Neuronal stem cell (in vitro differentiated cells): ENCODE measurements around the gene EFL1.
A peak's percentile ranks its signal among the peaks of the same experiment; 100 is the strongest.
"Not testable (repeated sequence)": the region's sequence is repeated elsewhere in the genome, so short reads cannot be mapped to it uniquely, and the experiment has no call there.

ENCODE experiments used
- DNase-seq: peaks from one replicate; pipeline ENCODE4 v3.0.0-alpha.2; 2013; ENCODE audit warnings: low spot score
- H2AFZ ChIP-seq: one replicate; pipeline ENCODE4 v1.6.1; 2013; ENCODE audit warnings: mild to moderate bottlenecking, low read length, inconsistent platforms
- H2AK5ac ChIP-seq: 2 replicates; pipeline ENCODE4 v1.6.1; 2013; ENCODE audit warnings: low read depth, mild to moderate bottlenecking, inconsistent platforms, low read length, moderate library complexity, mixed read lengths
- H2BK120ac ChIP-seq: 2 replicates; pipeline ENCODE4 v1.6.1; 2013; ENCODE audit warnings: low read depth, mild to moderate bottlenecking, inconsistent platforms, low read length, moderate library complexity, mixed read lengths
- H2BK12ac ChIP-seq: one replicate; pipeline ENCODE4 v1.6.1; 2013; ENCODE audit warnings: low read length, inconsistent platforms
- H2BK15ac ChIP-seq: 2 replicates; pipeline ENCODE4 v1.6.1; 2013; ENCODE audit warnings: mild to moderate bottlenecking, low read length, inconsistent platforms, mixed read lengths
- H2BK5ac ChIP-seq: one replicate; pipeline ENCODE4 v1.6.1; 2013; ENCODE audit warnings: inconsistent platforms, mild to moderate bottlenecking, low read length, moderate library complexity
- H3K14ac ChIP-seq: one replicate; pipeline ENCODE4 v1.6.1; 2013; ENCODE audit warnings: low read length, inconsistent platforms
- H3K18ac ChIP-seq: 2 replicates; pipeline ENCODE4 v1.6.1; 2013; ENCODE audit warnings: low read length, inconsistent platforms
- H3K23ac ChIP-seq: 2 replicates; pipeline ENCODE4 v1.6.1; 2013; ENCODE audit warnings: low read depth, mild to moderate bottlenecking, mixed read lengths, low read length, inconsistent platforms; ENCODE audit not compliant: poor library complexity
- H3K27ac ChIP-seq: replicated peaks from 3 replicates; pipeline ENCODE4 v1.5.1; 2013; ENCODE audit warnings: low read length, inconsistent platforms
- H3K27me3 ChIP-seq, 3 experiments: 2 replicates each; pipeline ENCODE4 v1.6.1; 2013; ENCODE audit warnings: low read length in 3 of 3, mild to moderate bottlenecking in 2 of 3, inconsistent platforms in 1 of 3, low read depth in 1 of 3, mixed read lengths in 1 of 3, moderate library complexity in 1 of 3; ENCODE audit not compliant: control insufficient read depth in 3 of 3, insufficient read depth in 3 of 3
- H3K36me3 ChIP-seq, 2 donors: replicated peaks in 1 of 2; 2 replicates each; pipeline ENCODE4 v1.6.1; 2013; ENCODE audit warnings: low read length in 2 of 2; ENCODE audit not compliant: control insufficient read depth in 2 of 2, insufficient read depth in 2 of 2
- H3K4ac ChIP-seq: 2 replicates; pipeline ENCODE4 v1.6.1; 2013; ENCODE audit warnings: inconsistent platforms, mild to moderate bottlenecking, low read length, moderate library complexity
- H3K4me1 ChIP-seq, 2 donors: 1 replicate in 1 of 2; 2 replicates in 1 of 2; pipeline ENCODE4 v1.6.1; 2013; ENCODE audit warnings: low read length in 2 of 2, low read depth in 1 of 2; ENCODE audit not compliant: control insufficient read depth in 2 of 2, insufficient read depth in 1 of 2
- H3K4me2 ChIP-seq: one replicate; pipeline ENCODE4 v1.6.1; 2013; ENCODE audit warnings: mild to moderate bottlenecking, low read length, inconsistent platforms; ENCODE audit not compliant: insufficient read depth, poor library complexity, severe bottlenecking
- H3K4me3 ChIP-seq, 2 donors: 2 replicates each; pipeline ENCODE4 v1.5.1; 2013; ENCODE audit warnings: low read length in 2 of 2, mild to moderate bottlenecking in 2 of 2, inconsistent platforms in 1 of 2, moderate library complexity in 1 of 2
- H3K79me1 ChIP-seq: one replicate; pipeline ENCODE4 v1.6.1; 2013; ENCODE audit warnings: low read depth, mild to moderate bottlenecking, inconsistent platforms, low read length, moderate library complexity
- H3K9ac ChIP-seq: one replicate; pipeline ENCODE4 v1.6.1; 2013; ENCODE audit warnings: mild to moderate bottlenecking, low read depth, low read length, inconsistent platforms; ENCODE audit not compliant: poor library complexity
- H3K9me3 ChIP-seq, 2 donors: replicated peaks in 1 of 2; 2 replicates each; pipeline versions ENCODE3 to v1.6.1; 2013; ENCODE audit warnings: low read length in 2 of 2, mild to moderate bottlenecking in 2 of 2, inconsistent platforms in 1 of 2, low read depth in 1 of 2, mixed read lengths in 1 of 2, moderate library complexity in 1 of 2; ENCODE audit not compliant: control insufficient read depth in 2 of 2, insufficient read depth in 1 of 2
- H4K8ac ChIP-seq: one replicate; pipeline ENCODE4 v1.6.1; 2013; ENCODE audit warnings: low read depth, mild to moderate bottlenecking, inconsistent platforms, low read length, moderate library complexity
- H4K91ac ChIP-seq: one replicate; pipeline ENCODE4 v1.6.1; 2013; ENCODE audit warnings: low read length, low read depth, mild to moderate bottlenecking, inconsistent platforms; ENCODE audit not compliant: poor library complexity
- WGBS, 2 donors: extraction: QIAGEN DNeasy Blood & Tissue Kit; methylation state at CpG; one replicate each; pipeline ENCODE4 v1.1.7; 2013; ENCODE audit warnings: missing lambda C conversion rate in 2 of 2, mixed read lengths in 1 of 2; ENCODE audit not compliant: insufficient read length in 2 of 2, insufficient replicate concordance in 1 of 2; ENCODE audit errors: extremely low coverage in 2 of 2; 5-methylcytosine and 5-hydroxymethylcytosine counted together

The EFL1 gene

GRCh38 chr15:82301296-82302016 is 38.9 kb upstream of the EFL1 start:
- H3K27me3 ChIP-seq = peaks cover 0 to 23% (median 0%) of the 10 kb centered on the region in 3 experiments
- no peak overlapping the region for H2BK15ac ChIP-seq
- no peak overlapping the region for H3K9ac ChIP-seq
- H3K23ac ChIP-seq = no peak overlapping the region
- H3K9me3 ChIP-seq = no peaks in the 10 kb centered on the region
- DNase-seq = no peak
- H3K4me2 ChIP-seq = no peak overlapping the region
- no peak overlapping the region for H2BK12ac ChIP-seq
- H2AK5ac ChIP-seq = peak overlapping the region; percentile 4
- no peak overlapping the region for H2AFZ ChIP-seq
- no peak overlapping the region for H4K8ac ChIP-seq
- H3K4me1 ChIP-seq = no peaks in the 10 kb centered on the region
- H2BK5ac ChIP-seq = no peak overlapping the region
- H3K18ac ChIP-seq = no peak overlapping the region
- no CpG with 5 or more reads among the region's 3 CpGs for WGBS, 2 donors
- H3K36me3 ChIP-seq = no peaks in the 10 kb centered on the region
- no peak overlapping the region for H2BK120ac ChIP-seq
- H3K27ac ChIP-seq = no peak overlapping the region
- H3K4me3 ChIP-seq = no peak overlapping the region
- H3K79me1 ChIP-seq = peaks cover 2% of the 10 kb centered on the region
- H3K4ac ChIP-seq = no peak overlapping the region
- no peak overlapping the region for H4K91ac ChIP-seq
- H3K14ac ChIP-seq = no peak overlapping the region

GRCh38 chr15:82300883-82301282 is 38.3 kb upstream of the EFL1 start:
- H2BK5ac ChIP-seq = no peak overlapping the region
- H4K8ac ChIP-seq = no peak overlapping the region
- H2BK120ac ChIP-seq = no peak overlapping the region
- no peaks in the 10 kb centered on the region for H3K9me3 ChIP-seq
- no peak overlapping the region for H4K91ac ChIP-seq
- H3K4me1 ChIP-seq = no peaks in the 10 kb centered on the region
- H2BK15ac ChIP-seq = no peak overlapping the region
- H3K36me3 ChIP-seq = no peaks in the 10 kb centered on the region
- H3K14ac ChIP-seq = no peak overlapping the region
- H3K18ac ChIP-seq = no peak overlapping the region
- H3K23ac ChIP-seq = no peak overlapping the region
- H2BK12ac ChIP-seq = no peak overlapping the region
- no peak overlapping the region for H2AFZ ChIP-seq
- H3K79me1 ChIP-seq = peaks cover 2% of the 10 kb centered on the region
- no peak overlapping the region for H3K4me3 ChIP-seq
- no peak for DNase-seq
- H2AK5ac ChIP-seq = peak overlapping the region; percentile 4
- H3K4ac ChIP-seq = no peak overlapping the region
- H3K27me3 ChIP-seq = peaks cover 0 to 23% (median 0%) of the 10 kb centered on the region in 3 experiments
- no peak overlapping the region for H3K9ac ChIP-seq
- H3K4me2 ChIP-seq = no peak overlapping the region
- no CpG with 5 or more reads among the region's 7 CpGs for WGBS, 2 donors
- H3K27ac ChIP-seq = no peak overlapping the region

GRCh38 chr15:82300326-82300725 is 37.8 kb upstream of the EFL1 start:
- not testable (repeated sequence) for H3K27ac ChIP-seq, H3K4me1 ChIP-seq, H3K23ac ChIP-seq, H3K4me2 ChIP-seq, H2BK15ac ChIP-seq, H4K8ac ChIP-seq, H2BK5ac ChIP-seq, H3K4me3 ChIP-seq, H3K36me3 ChIP-seq, DNase-seq, H3K18ac ChIP-seq, H3K14ac ChIP-seq, H3K9me3 ChIP-seq, H3K79me1 ChIP-seq, H3K4ac ChIP-seq, H3K9ac ChIP-seq, H2BK12ac ChIP-seq, H4K91ac ChIP-seq, H2BK120ac ChIP-seq, H2AK5ac ChIP-seq
- Histone ChIP-seq H2AFZ (peak overlapping the region; percentile 11), H3K27me3 (peaks cover 0 to 18% (median 0%) of the 10 kb centered on the region in 3 experiments)
- WGBS, 2 donors = no CpG with 5 or more reads among the region's 6 CpGs

GRCh38 chr15:82299511-82299914 is 37.0 kb upstream of the EFL1 start:
- not testable (repeated sequence) for H3K4me3 ChIP-seq, H3K14ac ChIP-seq, H2BK12ac ChIP-seq, H3K9ac ChIP-seq, DNase-seq, H3K18ac ChIP-seq, H3K27ac ChIP-seq, H2BK15ac ChIP-seq, H3K4me2 ChIP-seq, H3K79me1 ChIP-seq, H3K36me3 ChIP-seq, H2BK5ac ChIP-seq, H3K23ac ChIP-seq, H3K9me3 ChIP-seq, H3K4me1 ChIP-seq, H2BK120ac ChIP-seq, H4K91ac ChIP-seq, H2AFZ ChIP-seq, H3K4ac ChIP-seq, H4K8ac ChIP-seq, H2AK5ac ChIP-seq
- H3K27me3 ChIP-seq = peaks cover 0 to 14% (median 0%) of the 10 kb centered on the region in 3 experiments
- no CpG with 5 or more reads among the region's 6 CpGs for WGBS, 2 donors
